GM12891 (cell line): Measurements from ENCODE around the gene ABI1.

Source experiments
- POLR2A ChIP-seq: IDR thresholded peaks from 2 replicates; pipeline ENCODE4 v1.6.1; 2011; ENCODE audit warnings: low read depth, low read length, control low read depth
- TAF1 ChIP-seq: IDR thresholded peaks from 2 replicates; pipeline ENCODE4 v1.6.1; 2011; ENCODE audit warnings: low read depth, low read length, control low read depth

- TF ChIP-seq POLR2A, result peak; percentile 96
- peak; percentile 86 for TF ChIP-seq TAF1
Measured at GRCh38 chr10:26860443-26861204, at the start of gene ABI1.
